ENCODE results near the gene SNAP23.

SNAP23 gene

DNA sequence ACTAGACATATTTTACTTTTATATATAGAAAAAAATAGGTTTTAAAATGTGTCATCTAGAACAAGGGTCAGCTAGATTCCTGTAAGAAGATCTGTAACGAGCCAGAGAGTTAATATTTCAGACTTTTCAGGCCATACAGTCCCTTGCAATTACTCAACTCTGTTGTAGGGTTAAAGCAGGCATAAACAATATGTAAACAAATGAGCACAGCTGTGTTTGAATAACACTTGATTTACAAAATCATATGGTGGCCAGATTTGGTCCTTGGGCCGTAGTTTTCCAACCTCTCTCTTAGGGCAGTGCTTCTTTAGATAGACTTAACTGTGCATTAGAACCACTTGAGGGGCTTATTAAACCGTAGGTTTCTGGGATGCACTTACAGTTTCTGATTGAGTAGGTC is 33.5 kb downstream of the SNAP23 start:
- peak; percentile 16 for DNase-seq (ENCODE audit: extremely low read depth, low read depth)
- TF ChIP-seq, protein P1, sequence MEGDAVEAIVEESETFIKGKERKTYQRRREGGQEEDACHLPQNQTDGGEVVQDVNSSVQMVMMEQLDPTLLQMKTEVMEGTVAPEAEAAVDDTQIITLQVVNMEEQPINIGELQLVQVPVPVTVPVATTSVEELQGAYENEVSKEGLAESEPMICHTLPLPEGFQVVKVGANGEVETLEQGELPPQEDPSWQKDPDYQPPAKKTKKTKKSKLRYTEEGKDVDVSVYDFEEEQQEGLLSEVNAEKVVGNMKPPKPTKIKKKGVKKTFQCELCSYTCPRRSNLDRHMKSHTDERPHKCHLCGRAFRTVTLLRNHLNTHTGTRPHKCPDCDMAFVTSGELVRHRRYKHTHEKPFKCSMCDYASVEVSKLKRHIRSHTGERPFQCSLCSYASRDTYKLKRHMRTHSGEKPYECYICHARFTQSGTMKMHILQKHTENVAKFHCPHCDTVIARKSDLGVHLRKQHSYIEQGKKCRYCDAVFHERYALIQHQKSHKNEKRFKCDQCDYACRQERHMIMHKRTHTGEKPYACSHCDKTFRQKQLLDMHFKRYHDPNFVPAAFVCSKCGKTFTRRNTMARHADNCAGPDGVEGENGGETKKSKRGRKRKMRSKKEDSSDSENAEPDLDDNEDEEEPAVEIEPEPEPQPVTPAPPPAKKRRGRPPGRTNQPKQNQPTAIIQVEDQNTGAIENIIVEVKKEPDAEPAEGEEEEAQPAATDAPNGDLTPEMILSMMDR (IDR thresholded peaks at IDR 0.05; ENCODE audit: low read depth, low read length, missing control alignments): no peak
- no peak overlapping the region for H3K4me3 ChIP-seq (replicated peaks; ENCODE audit: low read depth, low read length)

DNA sequence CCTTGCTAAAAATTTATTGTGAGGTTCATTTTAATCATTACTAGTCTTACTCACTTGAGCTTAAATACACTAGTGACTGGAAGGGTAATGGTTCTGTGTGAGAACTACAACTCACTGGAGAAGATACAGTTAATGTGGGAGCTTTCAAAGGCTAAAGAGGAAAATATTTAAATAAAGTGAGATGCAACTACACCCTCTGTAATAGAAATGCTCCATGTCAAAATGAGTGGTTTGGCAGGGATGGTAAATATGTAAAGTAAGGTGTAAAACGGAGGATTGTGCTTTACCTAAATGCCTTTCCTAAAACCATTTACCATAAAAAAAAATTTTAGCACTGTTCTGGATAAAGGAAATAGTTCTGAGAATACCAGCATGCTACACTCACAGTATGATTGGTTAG is 37.8 kb downstream of the SNAP23 start:
- no peak for DNase-seq (ENCODE audit: extremely low read depth, low read depth)
- no peak overlapping the region for H3K4me3 ChIP-seq (replicated peaks; ENCODE audit: low read depth, low read length)
- TF ChIP-seq, protein P1 (IDR thresholded peaks at IDR 0.05; ENCODE audit: low read depth, low read length, missing control alignments): no peak

- no peak for DNase-seq (ENCODE audit: extremely low read depth, low read depth)
- TF ChIP-seq, protein P1 (IDR thresholded peaks at IDR 0.05; ENCODE audit: low read depth, low read length, missing control alignments): no peak
- no peak overlapping the region for H3K4me3 ChIP-seq (replicated peaks; ENCODE audit: low read depth, low read length)
Observed at GRCh38 chr15:42544853-42545629, 49.6 kb downstream of the SNAP23 start.

DNA sequence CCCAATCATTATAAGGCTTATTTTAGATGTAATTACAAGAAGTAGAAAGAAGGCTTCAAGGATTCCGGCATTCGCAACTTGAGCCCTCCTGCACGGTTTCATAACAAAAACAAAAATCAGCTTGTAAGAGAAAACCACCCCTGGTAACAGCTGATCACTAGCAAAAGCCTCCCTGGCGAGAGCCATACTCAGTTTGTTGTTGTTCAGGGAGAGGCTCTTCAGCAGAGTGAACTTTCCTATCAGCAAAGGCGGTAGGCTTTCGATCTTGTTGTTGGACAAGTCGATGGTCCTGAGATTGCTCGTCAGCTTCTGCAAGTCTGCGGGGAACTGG is 52.4 kb downstream of the SNAP23 start:
- peak; percentile 2 for DNase-seq (ENCODE audit: extremely low read depth, low read depth)
- TF ChIP-seq, protein P1 (IDR thresholded peaks at IDR 0.05; ENCODE audit: low read depth, low read length, missing control alignments): no peak
- peak overlapping the region; percentile 98 for H3K4me3 ChIP-seq (replicated peaks; ENCODE audit: low read depth, low read length)

GRCh38 chr15:42548249-42549031 is 53.0 kb downstream of the SNAP23 start, which contains the start of the genes HAUS2 and LRRC57:
Gene HAUS2, plus strand, starts transcription at chr15:42548838. Its CDS starts 35 bp downstream, at chr15:42548873.
Gene LRRC57, minus strand, starts transcription at chr15:42548793. Its CDS starts 359 bp downstream, at chr15:42548434.
- TF ChIP-seq, protein P1 (IDR thresholded peaks at IDR 0.05; ENCODE audit: low read depth, low read length, missing control alignments): no peak
- H3K4me3 ChIP-seq (replicated peaks; ENCODE audit: low read depth, low read length): peak within 1 kb of the TSS; percentile 98
- peak; percentile 25 for DNase-seq (ENCODE audit: extremely low read depth, low read depth)

GRCh38 chr15:42549032-42549491 is 53.6 kb downstream of the SNAP23 start:
- TF ChIP-seq, protein P1 (IDR thresholded peaks at IDR 0.05; ENCODE audit: low read depth, low read length, missing control alignments): no peak
- peak overlapping the region; percentile 98 for H3K4me3 ChIP-seq (replicated peaks; ENCODE audit: low read depth, low read length)
- peak; percentile 14 for DNase-seq (ENCODE audit: extremely low read depth, low read depth)

All from HFF-Myc (cell line).